Subcutaneous abdominal adipose tissue (tissue), 5 donors: ENCODE measurements around the gene C1QL1.

ENCODE experiments used
- H3K27ac ChIP-seq: one replicate; pipeline ENCODE4 v1.7.0; 2013; ENCODE audit warnings: low read depth, mild to moderate bottlenecking, inconsistent platforms, low read length, moderate library complexity
- H3K27me3 ChIP-seq, 5 donors: one replicate each; pipeline ENCODE4 v1.7.0; 2013; ENCODE audit warnings: low read length in 5 of 5, inconsistent platforms in 1 of 5; ENCODE audit not compliant: control insufficient read depth in 5 of 5, insufficient read depth in 4 of 5
- H3K36me3 ChIP-seq, 5 donors: one replicate each; pipeline ENCODE4 v1.7.0; 2013; ENCODE audit warnings: low read length in 5 of 5; ENCODE audit not compliant: control insufficient read depth in 5 of 5, insufficient read depth in 5 of 5
- H3K4me1 ChIP-seq, 5 donors: one replicate each; pipeline ENCODE4 v1.7.0; 2013; ENCODE audit warnings: low read length in 5 of 5, mild to moderate bottlenecking in 3 of 5, moderate library complexity in 1 of 5; ENCODE audit not compliant: control insufficient read depth in 5 of 5, insufficient read depth in 5 of 5
- H3K4me3 ChIP-seq, 5 donors: one replicate each; pipeline ENCODE4 v1.7.0; 2013; ENCODE audit warnings: low read length in 5 of 5, low read depth in 1 of 5
- H3K9ac ChIP-seq, 5 donors: one replicate each; pipeline ENCODE4 v1.7.0; 2013; ENCODE audit warnings: low read length in 5 of 5, mild to moderate bottlenecking in 4 of 5, moderate library complexity in 3 of 5
- H3K9me3 ChIP-seq, 5 donors: one replicate each; pipeline ENCODE4 v1.7.0; 2013; ENCODE audit warnings: low read length in 5 of 5; ENCODE audit not compliant: control insufficient read depth in 5 of 5
- donor health status: healthy.
- donor health status: healthy.
- donor health status: healthy.
- donor health status: healthy.
- donor health status: healthy.

Gene C1QL1

GRCh38 chr17:44961921-44962350, 6.2 kb downstream of the C1QL1 start:
- no peak overlapping the region for H3K9ac ChIP-seq
- H3K4me3 ChIP-seq, result no peak overlapping the region
- H3K4me1 ChIP-seq, result peaks cover 0 to 13% (median 6%) of the 10 kb centered on the region in 5 donors
- peaks cover 29 to 60% (median 51%) of the 10 kb centered on the region in 5 donors for H3K27me3 ChIP-seq
- no peak overlapping the region for H3K27ac ChIP-seq
- no peaks in the 10 kb centered on the region for H3K36me3 ChIP-seq
- H3K9me3 ChIP-seq, result no peaks in the 10 kb centered on the region

GRCh38 chr17:44960691-44961090, 7.4 kb downstream of the C1QL1 start:
- H3K27me3 ChIP-seq, result peaks cover 25 to 57% (median 43%) of the 10 kb centered on the region in 5 donors
- peaks cover 0 to 7% (median 5%) of the 10 kb centered on the region in 5 donors for H3K4me1 ChIP-seq
- H3K9me3 ChIP-seq, result no peaks in the 10 kb centered on the region
- no peak overlapping the region for H3K27ac ChIP-seq
- H3K36me3 ChIP-seq, result no peaks in the 10 kb centered on the region
- no peak overlapping the region for H3K4me3 ChIP-seq
- H3K9ac ChIP-seq, result no peak overlapping the region

DNA sequence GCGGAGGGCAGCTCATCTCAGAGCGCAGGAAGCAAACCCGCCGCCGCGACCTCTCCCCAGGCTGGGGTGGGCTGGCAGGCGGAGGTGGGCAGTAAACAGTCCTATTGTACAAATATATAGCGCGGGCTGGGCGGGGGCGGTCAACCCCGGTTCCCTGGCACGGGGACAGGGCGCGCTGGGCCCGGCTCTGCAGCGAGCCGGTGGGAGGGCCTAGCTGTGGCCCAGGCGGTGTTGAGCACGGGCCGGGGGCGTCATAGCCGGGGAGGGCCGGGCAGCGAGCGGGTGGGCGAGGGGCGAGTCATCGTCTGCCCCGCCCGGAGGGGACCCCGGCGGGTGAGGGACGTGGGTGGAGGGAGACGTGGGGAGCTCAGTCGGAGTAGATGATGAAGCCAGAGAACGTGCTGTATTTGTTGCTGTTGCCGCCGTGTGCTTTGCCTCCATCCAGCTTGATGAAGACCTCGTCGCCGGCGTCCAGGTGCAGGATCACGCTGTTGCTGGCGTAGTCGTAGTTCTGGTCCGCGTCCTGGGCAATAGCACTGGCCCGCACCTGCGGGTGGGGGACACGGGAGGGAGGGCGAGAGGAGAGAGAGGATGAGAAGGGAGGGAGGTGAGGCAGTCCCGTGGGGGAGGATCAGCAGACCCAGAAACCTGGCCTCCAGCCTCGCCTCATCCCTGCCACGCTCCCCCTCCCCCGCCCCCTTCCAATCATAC, 8.1 kb downstream of the C1QL1 start:
- Histone ChIP-seq H3K27ac (no peak overlapping the region), H3K4me1 (peaks cover 0 to 7% (median 5%) of the 10 kb centered on the region in 5 donors), H3K27me3 (peaks cover 25 to 54% (median 40%) of the 10 kb centered on the region in 5 donors), H3K9ac (no peak overlapping the region), H3K36me3 (no peaks in the 10 kb centered on the region), H3K9me3 (no peaks in the 10 kb centered on the region), H3K4me3 (no peak overlapping the region)

GRCh38 chr17:44956998-44957981, 10.8 kb downstream of the C1QL1 start:
- Histone ChIP-seq H3K27me3 (peaks cover 20 to 37% (median 33%) of the 10 kb centered on the region in 5 donors), H3K9me3 (no peaks in the 10 kb centered on the region), H3K4me1 (peaks cover 0 to 7% (median 5%) of the 10 kb centered on the region in 5 donors), H3K9ac (no peak overlapping the region), H3K4me3 (no peak overlapping the region), H3K36me3 (no peaks in the 10 kb centered on the region), H3K27ac (no peak overlapping the region)

GRCh38 chr17:44955674-44956425, 12.3 kb downstream of the C1QL1 start:
- H3K27ac ChIP-seq, result no peak overlapping the region
- no peak overlapping the region for H3K9ac ChIP-seq
- H3K4me1 ChIP-seq, result peaks cover 0 to 7% (median 5%) of the 10 kb centered on the region in 5 donors

DNA sequence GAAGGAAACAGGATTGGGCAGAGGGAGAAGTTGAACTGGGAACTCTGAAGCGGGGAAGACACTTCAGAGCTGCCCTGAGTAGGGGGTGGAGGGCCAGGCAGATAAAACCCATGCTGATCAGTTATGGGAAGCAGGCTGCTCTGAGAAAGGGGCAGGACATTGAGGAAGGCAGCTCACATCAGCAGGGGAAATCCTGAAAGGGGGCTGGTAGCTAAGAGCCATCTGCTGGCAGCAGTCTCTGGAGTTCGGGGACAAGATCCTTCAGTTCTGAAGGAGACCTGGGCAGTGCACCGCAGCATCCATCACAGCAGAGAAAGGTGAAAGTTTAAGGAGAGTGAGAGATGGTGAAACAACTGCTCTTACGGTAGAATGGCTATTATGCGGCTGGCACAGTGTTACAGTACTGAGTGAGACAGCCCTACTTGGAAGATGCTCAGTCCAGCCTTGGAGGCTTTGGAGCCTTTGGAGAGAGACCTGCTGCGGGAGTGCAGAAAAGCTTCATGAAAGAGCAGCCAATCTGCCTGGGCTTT, 15.1 kb downstream of the C1QL1 start:
- Histone ChIP-seq H3K27ac (no peak overlapping the region), H3K9me3 (no peaks in the 10 kb centered on the region)

More at GRCh38 chr17:44955674-44956425, 12.3 kb downstream of the C1QL1 start:
- H3K36me3 ChIP-seq, result no peaks in the 10 kb centered on the region
- H3K4me3 ChIP-seq, result no peak overlapping the region
- no peaks in the 10 kb centered on the region for H3K9me3 ChIP-seq
- peaks cover 13 to 32% (median 29%) of the 10 kb centered on the region in 5 donors for H3K27me3 ChIP-seq

GRCh38 chr17:44948315-44948795, 19.7 kb downstream of the C1QL1 start:
- no peaks in the 10 kb centered on the region for H3K36me3 ChIP-seq
- peaks cover 2 to 15% (median 13%) of the 10 kb centered on the region in 5 donors for H3K4me1 ChIP-seq
- peak overlapping the region; percentile 66 to 88 (median 77) for H3K4me3 ChIP-seq
- H3K27me3 ChIP-seq, result peaks cover 0 to 7% (median 0%) of the 10 kb centered on the region in 5 donors
- H3K9ac ChIP-seq, result peak overlapping the region in 2 of 5 donors; percentile 70 to 82
- H3K9me3 ChIP-seq, result no peaks in the 10 kb centered on the region
- H3K27ac ChIP-seq, result no peak overlapping the region

More for the DNA sequence above, 15.1 kb downstream of the C1QL1 start:
- H3K36me3 ChIP-seq, result no peaks in the 10 kb centered on the region
- no peak overlapping the region for H3K4me3 ChIP-seq
- H3K27me3 ChIP-seq, result peaks cover 0 to 17% (median 12%) of the 10 kb centered on the region in 5 donors
- no peak overlapping the region for H3K9ac ChIP-seq
- H3K4me1 ChIP-seq, result peaks cover 0 to 4% (median 3%) of the 10 kb centered on the region in 5 donors

DNA sequence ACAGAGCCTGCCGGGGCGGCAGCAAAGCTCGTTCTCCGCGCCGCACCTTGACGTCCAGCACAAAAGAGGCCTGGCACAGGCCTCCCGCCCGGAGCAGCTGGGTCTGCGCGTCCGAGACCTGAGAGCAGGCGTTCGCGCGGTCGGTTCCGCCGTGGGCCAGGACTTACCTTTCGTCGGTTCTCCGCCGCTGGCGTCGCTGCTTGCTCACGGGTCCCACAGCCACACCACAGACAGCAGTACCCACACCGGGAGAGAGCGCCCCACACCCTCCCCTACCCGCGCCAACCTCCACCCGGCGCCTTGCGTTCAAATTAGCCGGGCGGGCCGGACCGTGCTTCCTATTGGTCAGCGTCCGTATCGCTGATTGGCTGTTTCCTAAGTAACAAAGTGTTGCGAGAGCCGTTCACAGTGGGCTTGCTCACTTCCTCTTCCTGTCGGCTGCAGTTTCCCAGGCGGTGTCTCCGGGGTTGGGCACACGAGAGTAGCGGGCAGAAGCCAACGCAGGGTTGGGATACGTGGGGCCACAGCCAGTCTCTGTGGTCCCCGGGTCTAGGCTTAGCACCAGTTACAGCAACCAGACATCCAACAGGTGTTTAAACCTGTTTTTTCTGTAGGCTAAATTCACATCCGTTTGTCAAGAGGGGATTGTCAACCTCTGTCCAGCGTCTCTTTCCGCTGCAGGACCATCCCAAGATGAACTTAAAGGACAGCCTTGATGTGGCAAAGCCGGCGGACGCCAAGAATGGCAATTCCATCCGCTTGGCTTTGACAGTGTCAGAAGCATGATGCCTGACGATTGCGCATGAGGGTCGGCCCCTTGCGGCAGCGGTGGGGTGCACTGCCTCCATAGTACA, 20.4 kb downstream of the C1QL1 start, which contains the start of gene KIF18B:
Gene KIF18B, minus strand, starts transcription at position 313 of the 854 bp plus-strand sequence. CDS start 11,429 bp downstream, outside the sequence.
- H3K4me3 ChIP-seq, result peak within 1 kb of the TSS; percentile 66 to 88 (median 77)
- H3K27me3 ChIP-seq, result peaks cover 0 to 7% (median 0%) of the 10 kb centered on the region in 5 donors
- peak within 1 kb of the TSS in 4 of 5 donors; percentile 29 to 82 (median 74) for H3K9ac ChIP-seq
- peaks cover 2 to 15% (median 13%) of the 10 kb centered on the region in 5 donors for H3K4me1 ChIP-seq
- no peak within 1 kb of the TSS for H3K27ac ChIP-seq
- no peaks in the 10 kb centered on the region for H3K36me3 ChIP-seq
- no peaks in the 10 kb centered on the region for H3K9me3 ChIP-seq
